NCI-H2107 treated with DMSO at 0.1 percent for 48 hours (cell line): ENCODE measurements around the gene ZBTB20.

ENCODE experiments used
- DNase-seq: peaks from one replicate; lab custom pipeline; 2025; ENCODE audit not compliant: unreplicated experiment; lab: John Stamatoyannopoulos, UW

The ZBTB20 gene

GRCh38 chr3:115038817-115039216, 108.3 kb downstream of the ZBTB20 start:
- DNase-seq = no peak

- no peak for DNase-seq
Observed at GRCh38 chr3:115022835-115023398, 124.2 kb downstream of the ZBTB20 start.

GRCh38 chr3:115022199-115022598, 124.9 kb downstream of the ZBTB20 start:
- no peak for DNase-seq

GRCh38 chr3:115021061-115021460, 126.0 kb downstream of the ZBTB20 start:
- DNase-seq = no peak

GRCh38 chr3:115019900-115020299, 127.2 kb downstream of the ZBTB20 start:
- DNase-seq = no peak

DNA sequence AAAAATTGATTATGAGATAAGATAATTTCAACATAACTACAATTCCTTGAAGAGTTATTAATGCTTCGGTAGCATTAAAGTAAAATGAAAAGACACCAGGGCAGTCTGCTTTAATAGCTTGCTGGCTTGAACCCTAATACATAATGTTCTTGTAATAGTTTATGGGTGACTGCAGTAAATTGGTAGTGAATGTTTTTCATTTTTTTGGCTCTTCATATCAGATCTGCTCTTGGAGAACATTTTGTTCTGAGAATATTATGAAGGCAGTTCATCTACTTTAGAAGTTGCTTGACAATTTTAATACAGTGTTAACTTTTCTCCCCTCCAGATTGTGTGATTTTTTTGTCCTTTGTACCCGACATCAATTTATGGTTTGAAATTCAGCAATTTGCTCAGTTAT, 128.4 kb downstream of the ZBTB20 start:
- no peak for DNase-seq

- no peak for DNase-seq
Observed at GRCh38 chr3:115007966-115008365, 139.1 kb downstream of the ZBTB20 start.

DNA sequence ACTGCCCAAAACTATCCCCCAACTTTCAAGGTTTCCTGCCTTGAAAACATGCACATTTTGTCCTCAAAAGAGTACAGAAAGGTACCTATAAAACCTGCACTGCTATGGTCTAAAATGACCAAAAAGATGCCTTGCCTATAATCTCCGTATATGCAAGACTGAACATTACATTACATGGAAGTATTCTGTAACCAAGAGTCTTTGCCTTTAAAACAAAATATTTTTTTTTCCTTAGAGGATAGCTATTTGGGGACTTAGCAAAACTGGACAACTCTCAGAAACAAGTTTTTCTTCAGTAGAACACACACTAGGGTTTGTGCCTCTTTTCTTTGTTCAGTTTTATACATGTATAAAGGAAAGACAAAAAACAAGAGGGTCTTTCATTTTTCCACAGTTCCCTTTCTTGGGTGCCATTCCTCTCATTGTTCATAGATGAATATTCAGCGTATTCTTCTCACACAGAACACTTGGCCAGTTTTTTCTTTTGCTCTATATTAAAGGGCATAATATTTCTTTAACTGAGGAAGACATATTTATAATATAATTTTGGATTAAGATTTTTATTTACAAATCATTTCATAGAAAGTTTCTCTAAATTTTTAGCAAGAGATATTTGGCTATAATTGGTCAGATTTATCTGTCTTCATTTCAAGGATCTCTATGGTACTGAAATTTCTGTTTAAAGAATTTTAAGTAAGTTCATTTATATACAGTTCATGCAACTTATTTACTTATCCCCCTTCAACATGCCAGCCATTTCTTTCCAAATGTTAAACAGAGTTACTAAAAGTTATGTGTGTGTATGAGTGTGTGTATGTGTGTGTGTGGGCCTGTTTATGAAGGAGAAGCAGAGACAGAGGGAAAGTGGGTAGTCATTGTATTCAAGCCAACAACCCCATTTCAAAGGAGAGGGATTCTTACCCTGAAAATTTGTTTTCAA, 142.6 kb downstream of the ZBTB20 start:
- DNase-seq = no peak

GRCh38 chr3:114998971-114999579, 148.0 kb downstream of the ZBTB20 start:
- DNase-seq = no peak

- DNase-seq = no peak
Observed at GRCh38 chr3:114994554-114995341, 152.3 kb downstream of the ZBTB20 start.

- no peak for DNase-seq
Observed at GRCh38 chr3:114985776-114986175, 161.3 kb downstream of the ZBTB20 start.

- no peak for DNase-seq
Observed at GRCh38 chr3:114983248-114983647, 163.8 kb downstream of the ZBTB20 start.

DNA sequence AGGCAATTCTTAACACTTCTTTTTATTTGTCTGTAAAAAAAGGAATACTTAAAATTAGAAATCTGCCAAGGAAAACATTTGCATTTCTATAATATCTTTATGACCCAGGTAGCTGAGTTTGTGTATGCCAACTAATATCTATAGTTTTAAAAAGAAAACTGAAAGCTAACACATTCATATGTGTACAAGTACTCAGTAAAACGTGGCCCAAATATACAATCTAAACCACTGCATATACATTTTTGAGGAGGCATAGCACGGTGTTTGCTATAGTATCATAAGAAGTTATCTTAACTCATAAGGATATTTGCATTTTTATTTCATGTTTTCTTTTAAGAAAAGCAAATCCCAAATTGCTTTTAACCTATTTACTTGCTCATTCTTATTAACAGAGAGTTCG, 172.7 kb downstream of the ZBTB20 start:
- no peak for DNase-seq

DNA sequence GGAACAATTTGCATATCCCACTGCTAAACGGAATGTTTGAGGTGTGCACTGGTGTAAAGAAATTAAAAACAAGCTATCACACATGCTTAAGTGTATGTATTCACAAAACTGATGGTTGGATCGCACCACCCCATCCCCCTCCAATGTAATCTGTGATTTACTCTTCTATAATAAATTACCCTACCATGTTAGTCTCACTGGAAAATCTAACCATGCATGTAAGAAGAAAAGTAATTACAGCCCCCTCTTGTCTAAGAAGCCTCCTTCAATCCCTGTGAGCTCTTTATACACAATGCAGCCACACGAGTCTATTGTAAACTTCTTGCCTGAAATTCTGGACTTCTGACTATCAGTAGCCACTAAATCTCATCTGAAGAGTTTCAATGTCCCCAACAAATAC, 173.6 kb downstream of the ZBTB20 start:
- DNase-seq = no peak

DNA sequence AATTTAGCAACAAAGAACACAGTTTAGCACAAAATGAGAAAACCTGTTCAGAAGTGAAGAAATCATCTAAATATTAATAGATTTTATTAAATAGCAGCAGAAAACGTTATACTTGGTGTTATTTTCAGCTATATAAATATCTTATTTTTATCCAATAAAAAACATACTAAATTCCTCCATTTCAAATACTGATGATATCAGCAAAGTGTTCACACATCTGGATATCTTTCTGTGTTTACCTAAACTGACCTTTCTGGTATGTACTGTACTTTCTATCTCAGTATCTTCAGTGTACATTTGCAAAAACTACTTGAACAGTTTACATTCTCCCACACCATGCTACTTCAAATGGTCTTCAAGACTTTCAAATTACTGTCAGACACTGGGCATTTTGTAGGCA, 179.9 kb downstream of the ZBTB20 start:
- no peak for DNase-seq

- DNase-seq = no peak
Observed at GRCh38 chr3:114962189-114962588, 184.9 kb downstream of the ZBTB20 start.

- no peak for DNase-seq
Observed at GRCh38 chr3:114958930-114959329, 188.2 kb downstream of the ZBTB20 start.

DNA sequence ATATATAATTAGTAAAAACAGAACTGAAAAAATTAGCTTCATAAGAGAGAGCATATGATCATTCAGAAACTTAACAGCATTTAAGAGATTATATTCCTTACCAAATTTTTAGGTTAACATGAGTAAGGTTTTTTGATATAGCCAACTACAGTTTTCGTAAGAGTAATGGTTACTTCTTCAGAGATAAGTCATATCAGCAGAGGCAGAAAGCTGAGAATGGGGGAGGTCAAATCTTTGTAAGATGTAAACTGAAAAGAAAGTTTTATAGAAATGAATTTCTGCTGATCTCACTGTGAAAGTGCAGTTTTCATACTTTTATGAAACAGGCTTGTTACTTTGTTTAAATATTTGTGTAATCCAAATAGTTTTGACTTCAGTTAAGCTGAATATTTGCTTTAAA, 193.3 kb downstream of the ZBTB20 start:
- DNase-seq = no peak

- DNase-seq = no peak
Observed at GRCh38 chr3:114953215-114953799, 193.8 kb downstream of the ZBTB20 start.

GRCh38 chr3:114942773-114943172, 204.3 kb downstream of the ZBTB20 start:
- DNase-seq = no peak
